GM23338 (cell line): ENCODE data around the gene HS3ST6. TPM values are rescaled to one million over a fixed set of nuclear protein-coding genes. Genes with fewer than 3 reads are reported as not detected.

Source experiments
- ATAC-seq: fragments of 200-7000 bp; cut with Tn5 transposase; 3 replicates; pipeline ENCODE4 v1.9.1; 2020
- DNase-seq: peaks from one replicate; pipeline ENCODE4 v3.0.0-alpha.2; 2015; ENCODE audit warnings: low spot score
- H2AFZ ChIP-seq: fragments of 200-600 bp; sonication (generic); 2 replicates; pipeline ENCODE4 v1.8.0; 2016; ENCODE audit warnings: antibody characterized with exemption, mild to moderate bottlenecking, moderate library complexity
- H3F3A ChIP-seq: fragments of 200-600 bp; sonication (generic); replicated peaks from 2 replicates; pipeline ENCODE4 v1.8.0; 2017; ENCODE audit warnings: antibody characterized with exemption, mixed run types, low read depth
- H3K27ac ChIP-seq: fragments of 200-600 bp; sonication (generic); 2 replicates; pipeline ENCODE4 v1.6.1; 2016; ENCODE audit warnings: low read depth
- H3K27me3 ChIP-seq: fragments of 200-600 bp; sonication (generic); 2 replicates; pipeline ENCODE4 v1.8.0; 2016; ENCODE audit warnings: mild to moderate bottlenecking, mixed run types, moderate library complexity; ENCODE audit not compliant: insufficient read depth
- H3K36me3 ChIP-seq: fragments of 200-600 bp; sonication (generic); 2 replicates; pipeline ENCODE4 v1.8.0; 2016; ENCODE audit warnings: mild to moderate bottlenecking; ENCODE audit not compliant: insufficient read depth
- H3K4me1 ChIP-seq: fragments of 200-600 bp; sonication (generic); 2 replicates; pipeline ENCODE4 v1.8.0; 2016; ENCODE audit warnings: mild to moderate bottlenecking, moderate library complexity; ENCODE audit not compliant: insufficient read depth
- H3K4me2 ChIP-seq: fragments of 200-600 bp; sonication (generic); 2 replicates; pipeline ENCODE4 v1.7.1; 2017; ENCODE audit warnings: mixed run types
- H3K4me3 ChIP-seq: fragments of 200-600 bp; sonication (generic); 2 replicates; pipeline ENCODE4 v1.6.1; 2016; ENCODE audit warnings: mixed run types
- H3K79me2 ChIP-seq: fragments of 200-600 bp; sonication (generic); replicated peaks from 2 replicates; pipeline ENCODE4 v1.8.0; 2017; ENCODE audit warnings: mild to moderate bottlenecking; ENCODE audit not compliant: insufficient read depth
- H3K9me2 ChIP-seq: fragments of 200-600 bp; sonication (generic); 2 replicates; pipeline ENCODE4 v1.8.0; 2017; ENCODE audit not compliant: insufficient read depth
- H4K20me1 ChIP-seq: fragments of 200-600 bp; sonication (generic); replicated peaks from 2 replicates; pipeline ENCODE4 v1.8.0; 2017; ENCODE audit warnings: mild to moderate bottlenecking; ENCODE audit not compliant: insufficient read depth
- H3K27ac Mint-ChIP-seq: 2 replicates; pipeline ENCODE4 v1.8.0; 2020; ENCODE audit warnings: inconsistent platforms, mild to moderate bottlenecking, moderate library complexity, mixed read lengths
- H3K27me3 Mint-ChIP-seq: 3 replicates; pipeline ENCODE4 v1.8.0; 2022; ENCODE audit warnings: low read depth, mild to moderate bottlenecking, moderate library complexity, mixed read lengths, inconsistent platforms; ENCODE audit not compliant: insufficient read depth, poor library complexity
- H3K36me3 Mint-ChIP-seq: 3 replicates; pipeline ENCODE4 v1.8.0; 2021; ENCODE audit warnings: low read depth, mild to moderate bottlenecking, inconsistent platforms, moderate library complexity, mixed read lengths
- H3K4me1 Mint-ChIP-seq: 3 replicates; pipeline ENCODE4 v1.8.0; 2020; ENCODE audit warnings: mild to moderate bottlenecking, inconsistent platforms, mixed read lengths
- H3K4me3 Mint-ChIP-seq: 3 replicates; pipeline ENCODE4 v1.8.0; 2021; ENCODE audit warnings: moderate library complexity, mild to moderate bottlenecking, inconsistent platforms, mixed read lengths
- H3K9me3 Mint-ChIP-seq: 3 replicates; pipeline ENCODE4 v1.8.0; 2020; ENCODE audit warnings: moderate library complexity, mild to moderate bottlenecking, inconsistent platforms, mixed read lengths
- CREB1 ChIP-seq: fragments of 250-450 bp; sonication (Bioruptor Pico); IDR thresholded peaks from 2 replicates; pipeline ENCODE4 v1.5.0; 2020; ENCODE audit warnings: low read depth, mild to moderate bottlenecking, moderate library complexity
- EZH2 ChIP-seq: fragments of 200-600 bp; sonication (generic); IDR thresholded peaks from one replicate; pipeline ENCODE4 v1.8.0; 2017; ENCODE audit warnings: antibody characterized with exemption, mild to moderate bottlenecking, low read depth; ENCODE audit not compliant: unreplicated experiment
- EZH2phosphoT487 ChIP-seq: fragments of 200-600 bp; sonication (generic); IDR thresholded peaks from one replicate; pipeline ENCODE4 v1.8.1; 2018; ENCODE audit warnings: antibody characterized with exemption; ENCODE audit not compliant: unreplicated experiment
- JUNB ChIP-seq: IDR thresholded peaks from one replicate; pipeline ENCODE4 v1.6.1; 2016; ENCODE audit warnings: antibody characterized with exemption; ENCODE audit not compliant: unreplicated experiment
- NANOG ChIP-seq: IDR thresholded peaks from 2 replicates; pipeline ENCODE4 v1.6.1; 2016; ENCODE audit warnings: antibody characterized with exemption, borderline replicate concordance
- POLR2AphosphoS5 ChIP-seq: IDR thresholded peaks from 2 replicates; pipeline ENCODE4 v1.6.1; 2016; ENCODE audit warnings: antibody characterized with exemption, low read depth
- STAT1 ChIP-seq: IDR thresholded peaks from one replicate; pipeline ENCODE4 v1.6.1; 2016; ENCODE audit warnings: antibody characterized with exemption; ENCODE audit not compliant: unreplicated experiment
- ZNF114 ChIP-seq: fragments of 250-450 bp; sonication (Bioruptor Pico); IDR thresholded peaks from 2 replicates; pipeline ENCODE4 v1.5.0; 2020; ENCODE audit warnings: mild to moderate bottlenecking, moderate library complexity
- ZNF331 ChIP-seq: fragments of 250-450 bp; sonication (Bioruptor Pico); IDR thresholded peaks from 2 replicates; pipeline ENCODE4 v1.5.0; 2020; ENCODE audit warnings: low read depth, mild to moderate bottlenecking, moderate library complexity
- polyA plus RNA-seq: library from polyadenylated mRNA; unstranded; fragments of >200 nt; fragmentation: Nextera tagmentation; extraction: Ambion mirVana; gene quantifications from 2 replicates; pipeline ENCODE4 v1.2.1, GENCODE V29; 2016
- total RNA-seq: library from RNA; depleted of rRNA; stranded (reverse); fragments of >200 nt; shearing (Covaris generic); gene quantifications from 2 replicates; pipeline ENCODE4 v1.2.3, GENCODE V29; 2014
- TF ChIP-seq, protein P1 (sequence below): fragments of 250-450 bp; sonication (Bioruptor Pico); IDR thresholded peaks from 2 replicates; pipeline ENCODE4 v1.5.0; 2020; ENCODE audit warnings: mild to moderate bottlenecking, moderate library complexity
- TF ChIP-seq, protein P2 (sequence below): IDR thresholded peaks from one replicate; pipeline ENCODE4 v1.6.1; 2018; ENCODE audit warnings: antibody characterized with exemption; ENCODE audit not compliant: unreplicated experiment
- TF ChIP-seq, protein P3 (sequence below): IDR thresholded peaks from 2 replicates; pipeline ENCODE4 v1.6.1; 2016; ENCODE audit warnings: antibody characterized with exemption
- TF ChIP-seq, protein P4 (sequence below), 2 experiments: fragments of 200-600 bp in 1 of 2; sonication (generic) in 1 of 2; conservative IDR thresholded peaks; 2 replicates each; pipeline versions ENCODE4 v1.5.1 to v1.6.1; 2016 to 2017; ENCODE audit warnings: antibody characterized with exemption in 2 of 2, low read depth in 2 of 2, mild to moderate bottlenecking in 2 of 2, moderate library complexity in 1 of 2

HS3ST6 gene
- total and polyA plus RNA-seq, 2 experiments from 2014 or later = 0.21 TPM; not detected in 1

DNA sequence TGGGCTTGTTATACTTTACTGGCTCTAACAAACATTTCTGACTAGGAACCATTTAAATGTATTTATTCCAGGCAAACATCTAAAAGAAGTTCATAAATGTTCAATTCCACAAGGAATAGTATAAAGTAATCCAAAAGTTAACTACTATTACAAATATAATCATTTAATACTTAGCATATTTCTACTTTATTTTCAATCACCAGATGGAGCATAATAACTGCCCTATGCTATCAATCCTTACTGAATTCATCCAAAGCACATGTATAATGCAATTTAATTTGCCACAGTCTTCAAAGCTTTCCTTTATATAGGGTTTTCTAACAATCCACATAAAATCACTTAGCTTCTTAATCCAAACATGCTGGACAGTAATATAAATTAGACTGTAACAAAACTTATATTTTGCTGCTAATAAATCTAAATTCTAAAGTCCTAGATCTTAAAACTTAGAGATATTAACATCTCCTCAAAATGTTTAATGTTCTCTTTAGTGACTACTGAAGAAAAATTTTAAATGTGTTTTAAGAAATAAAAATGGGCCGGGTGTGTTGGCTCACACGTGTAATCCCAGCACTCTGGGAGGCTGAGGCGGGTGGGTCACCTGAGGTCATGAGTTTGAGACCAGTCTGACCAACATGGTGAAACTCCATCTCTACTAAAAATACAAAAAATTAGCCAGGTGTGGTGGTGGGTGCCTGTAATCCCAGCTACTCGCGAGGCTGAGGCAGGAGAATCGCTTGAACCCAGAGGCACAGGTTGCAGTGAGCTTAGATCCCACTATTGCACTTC is 52.1 kb downstream of the HS3ST6 start:
- H3K9me2 ChIP-seq = no peaks in the 10 kb centered on the region
- H4K20me1 ChIP-seq = no peaks in the 10 kb centered on the region
- Mint-ChIP-seq H3K36me3 (no peaks in the 10 kb centered on the region), H3K4me1 (no peaks in the 10 kb centered on the region), H3K27ac (no peak overlapping the region), H3K9me3 (no peaks in the 10 kb centered on the region), H3K4me3 (no peak overlapping the region), H3K27me3 (peaks cover 5% of the 10 kb centered on the region)
- H3K36me3 ChIP-seq = no peaks in the 10 kb centered on the region
- H3K4me3 ChIP-seq = no peak overlapping the region
- H3F3A ChIP-seq = no peaks in the 10 kb centered on the region
- no peak for ATAC-seq
- H2AFZ ChIP-seq = no peak overlapping the region
- DNase-seq = no peak
- H3K4me2 ChIP-seq = no peak overlapping the region
- H3K27ac ChIP-seq = no peak overlapping the region
- H3K27me3 ChIP-seq = no peaks in the 10 kb centered on the region
- TF ChIP-seq, protein P1, sequence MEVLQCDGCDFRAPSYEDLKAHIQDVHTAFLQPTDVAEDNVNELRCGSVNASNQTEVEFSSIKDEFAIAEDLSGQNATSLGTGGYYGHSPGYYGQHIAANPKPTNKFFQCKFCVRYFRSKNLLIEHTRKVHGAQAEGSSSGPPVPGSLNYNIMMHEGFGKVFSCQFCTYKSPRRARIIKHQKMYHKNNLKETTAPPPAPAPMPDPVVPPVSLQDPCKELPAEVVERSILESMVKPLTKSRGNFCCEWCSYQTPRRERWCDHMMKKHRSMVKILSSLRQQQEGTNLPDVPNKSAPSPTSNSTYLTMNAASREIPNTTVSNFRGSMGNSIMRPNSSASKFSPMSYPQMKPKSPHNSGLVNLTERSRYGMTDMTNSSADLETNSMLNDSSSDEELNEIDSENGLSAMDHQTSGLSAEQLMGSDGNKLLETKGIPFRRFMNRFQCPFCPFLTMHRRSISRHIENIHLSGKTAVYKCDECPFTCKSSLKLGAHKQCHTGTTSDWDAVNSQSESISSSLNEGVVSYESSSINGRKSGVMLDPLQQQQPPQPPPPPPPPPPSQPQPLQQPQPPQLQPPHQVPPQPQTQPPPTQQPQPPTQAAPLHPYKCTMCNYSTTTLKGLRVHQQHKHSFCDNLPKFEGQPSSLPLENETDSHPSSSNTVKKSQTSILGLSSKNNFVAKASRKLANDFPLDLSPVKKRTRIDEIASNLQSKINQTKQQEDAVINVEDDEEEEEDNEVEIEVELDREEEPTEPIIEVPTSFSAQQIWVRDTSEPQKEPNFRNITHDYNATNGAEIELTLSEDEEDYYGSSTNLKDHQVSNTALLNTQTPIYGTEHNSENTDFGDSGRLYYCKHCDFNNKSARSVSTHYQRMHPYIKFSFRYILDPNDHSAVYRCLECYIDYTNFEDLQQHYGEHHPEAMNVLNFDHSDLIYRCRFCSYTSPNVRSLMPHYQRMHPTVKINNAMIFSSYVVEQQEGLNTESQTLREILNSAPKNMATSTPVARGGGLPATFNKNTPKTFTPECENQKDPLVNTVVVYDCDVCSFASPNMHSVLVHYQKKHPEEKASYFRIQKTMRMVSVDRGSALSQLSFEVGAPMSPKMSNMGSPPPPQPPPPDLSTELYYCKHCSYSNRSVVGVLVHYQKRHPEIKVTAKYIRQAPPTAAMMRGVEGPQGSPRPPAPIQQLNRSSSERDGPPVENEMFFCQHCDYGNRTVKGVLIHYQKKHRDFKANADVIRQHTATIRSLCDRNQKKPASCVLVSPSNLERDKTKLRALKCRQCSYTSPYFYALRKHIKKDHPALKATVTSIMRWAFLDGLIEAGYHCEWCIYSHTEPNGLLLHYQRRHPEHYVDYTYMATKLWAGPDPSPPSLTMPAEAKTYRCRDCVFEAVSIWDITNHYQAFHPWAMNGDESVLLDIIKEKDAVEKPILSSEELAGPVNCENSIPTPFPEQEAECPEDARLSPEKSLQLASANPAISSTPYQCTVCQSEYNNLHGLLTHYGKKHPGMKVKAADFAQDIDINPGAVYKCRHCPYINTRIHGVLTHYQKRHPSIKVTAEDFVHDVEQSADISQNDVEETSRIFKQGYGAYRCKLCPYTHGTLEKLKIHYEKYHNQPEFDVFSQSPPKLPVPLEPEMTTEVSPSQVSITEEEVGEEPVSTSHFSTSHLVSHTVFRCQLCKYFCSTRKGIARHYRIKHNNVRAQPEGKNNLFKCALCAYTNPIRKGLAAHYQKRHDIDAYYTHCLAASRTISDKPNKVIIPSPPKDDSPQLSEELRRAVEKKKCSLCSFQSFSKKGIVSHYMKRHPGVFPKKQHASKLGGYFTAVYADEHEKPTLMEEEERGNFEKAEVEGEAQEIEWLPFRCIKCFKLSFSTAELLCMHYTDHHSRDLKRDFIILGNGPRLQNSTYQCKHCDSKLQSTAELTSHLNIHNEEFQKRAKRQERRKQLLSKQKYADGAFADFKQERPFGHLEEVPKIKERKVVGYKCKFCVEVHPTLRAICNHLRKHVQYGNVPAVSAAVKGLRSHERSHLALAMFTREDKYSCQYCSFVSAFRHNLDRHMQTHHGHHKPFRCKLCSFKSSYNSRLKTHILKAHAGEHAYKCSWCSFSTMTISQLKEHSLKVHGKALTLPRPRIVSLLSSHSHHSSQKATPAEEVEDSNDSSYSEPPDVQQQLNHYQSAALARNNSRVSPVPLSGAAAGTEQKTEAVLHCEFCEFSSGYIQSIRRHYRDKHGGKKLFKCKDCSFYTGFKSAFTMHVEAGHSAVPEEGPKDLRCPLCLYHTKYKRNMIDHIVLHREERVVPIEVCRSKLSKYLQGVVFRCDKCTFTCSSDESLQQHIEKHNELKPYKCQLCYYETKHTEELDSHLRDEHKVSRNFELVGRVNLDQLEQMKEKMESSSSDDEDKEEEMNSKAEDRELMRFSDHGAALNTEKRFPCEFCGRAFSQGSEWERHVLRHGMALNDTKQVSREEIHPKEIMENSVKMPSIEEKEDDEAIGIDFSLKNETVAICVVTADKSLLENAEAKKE (CRISPR knock-in tag) = no peak
- TF ChIP-seq, protein P2, sequence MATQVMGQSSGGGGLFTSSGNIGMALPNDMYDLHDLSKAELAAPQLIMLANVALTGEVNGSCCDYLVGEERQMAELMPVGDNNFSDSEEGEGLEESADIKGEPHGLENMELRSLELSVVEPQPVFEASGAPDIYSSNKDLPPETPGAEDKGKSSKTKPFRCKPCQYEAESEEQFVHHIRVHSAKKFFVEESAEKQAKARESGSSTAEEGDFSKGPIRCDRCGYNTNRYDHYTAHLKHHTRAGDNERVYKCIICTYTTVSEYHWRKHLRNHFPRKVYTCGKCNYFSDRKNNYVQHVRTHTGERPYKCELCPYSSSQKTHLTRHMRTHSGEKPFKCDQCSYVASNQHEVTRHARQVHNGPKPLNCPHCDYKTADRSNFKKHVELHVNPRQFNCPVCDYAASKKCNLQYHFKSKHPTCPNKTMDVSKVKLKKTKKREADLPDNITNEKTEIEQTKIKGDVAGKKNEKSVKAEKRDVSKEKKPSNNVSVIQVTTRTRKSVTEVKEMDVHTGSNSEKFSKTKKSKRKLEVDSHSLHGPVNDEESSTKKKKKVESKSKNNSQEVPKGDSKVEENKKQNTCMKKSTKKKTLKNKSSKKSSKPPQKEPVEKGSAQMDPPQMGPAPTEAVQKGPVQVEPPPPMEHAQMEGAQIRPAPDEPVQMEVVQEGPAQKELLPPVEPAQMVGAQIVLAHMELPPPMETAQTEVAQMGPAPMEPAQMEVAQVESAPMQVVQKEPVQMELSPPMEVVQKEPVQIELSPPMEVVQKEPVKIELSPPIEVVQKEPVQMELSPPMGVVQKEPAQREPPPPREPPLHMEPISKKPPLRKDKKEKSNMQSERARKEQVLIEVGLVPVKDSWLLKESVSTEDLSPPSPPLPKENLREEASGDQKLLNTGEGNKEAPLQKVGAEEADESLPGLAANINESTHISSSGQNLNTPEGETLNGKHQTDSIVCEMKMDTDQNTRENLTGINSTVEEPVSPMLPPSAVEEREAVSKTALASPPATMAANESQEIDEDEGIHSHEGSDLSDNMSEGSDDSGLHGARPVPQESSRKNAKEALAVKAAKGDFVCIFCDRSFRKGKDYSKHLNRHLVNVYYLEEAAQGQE = no peak
- TF ChIP-seq NANOG = no peak
- no peak for TF ChIP-seq ZNF331 (CRISPR knock-in tag)
- TF ChIP-seq ZNF114 (CRISPR knock-in tag) = no peak
- TF ChIP-seq, protein P3, sequence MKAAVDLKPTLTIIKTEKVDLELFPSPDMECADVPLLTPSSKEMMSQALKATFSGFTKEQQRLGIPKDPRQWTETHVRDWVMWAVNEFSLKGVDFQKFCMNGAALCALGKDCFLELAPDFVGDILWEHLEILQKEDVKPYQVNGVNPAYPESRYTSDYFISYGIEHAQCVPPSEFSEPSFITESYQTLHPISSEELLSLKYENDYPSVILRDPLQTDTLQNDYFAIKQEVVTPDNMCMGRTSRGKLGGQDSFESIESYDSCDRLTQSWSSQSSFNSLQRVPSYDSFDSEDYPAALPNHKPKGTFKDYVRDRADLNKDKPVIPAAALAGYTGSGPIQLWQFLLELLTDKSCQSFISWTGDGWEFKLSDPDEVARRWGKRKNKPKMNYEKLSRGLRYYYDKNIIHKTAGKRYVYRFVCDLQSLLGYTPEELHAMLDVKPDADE = no peak
- TF ChIP-seq EZH2 = no peak
- TF ChIP-seq JUNB = no peak
- TF ChIP-seq EZH2phosphoT487 = no peak
- TF ChIP-seq CREB1 = no peak
- TF ChIP-seq POLR2AphosphoS5 = no peak
- TF ChIP-seq, protein P4, sequence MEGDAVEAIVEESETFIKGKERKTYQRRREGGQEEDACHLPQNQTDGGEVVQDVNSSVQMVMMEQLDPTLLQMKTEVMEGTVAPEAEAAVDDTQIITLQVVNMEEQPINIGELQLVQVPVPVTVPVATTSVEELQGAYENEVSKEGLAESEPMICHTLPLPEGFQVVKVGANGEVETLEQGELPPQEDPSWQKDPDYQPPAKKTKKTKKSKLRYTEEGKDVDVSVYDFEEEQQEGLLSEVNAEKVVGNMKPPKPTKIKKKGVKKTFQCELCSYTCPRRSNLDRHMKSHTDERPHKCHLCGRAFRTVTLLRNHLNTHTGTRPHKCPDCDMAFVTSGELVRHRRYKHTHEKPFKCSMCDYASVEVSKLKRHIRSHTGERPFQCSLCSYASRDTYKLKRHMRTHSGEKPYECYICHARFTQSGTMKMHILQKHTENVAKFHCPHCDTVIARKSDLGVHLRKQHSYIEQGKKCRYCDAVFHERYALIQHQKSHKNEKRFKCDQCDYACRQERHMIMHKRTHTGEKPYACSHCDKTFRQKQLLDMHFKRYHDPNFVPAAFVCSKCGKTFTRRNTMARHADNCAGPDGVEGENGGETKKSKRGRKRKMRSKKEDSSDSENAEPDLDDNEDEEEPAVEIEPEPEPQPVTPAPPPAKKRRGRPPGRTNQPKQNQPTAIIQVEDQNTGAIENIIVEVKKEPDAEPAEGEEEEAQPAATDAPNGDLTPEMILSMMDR (conservative IDR thresholded peaks at IDR 0.05; ENCODE audit: low read depth in 2 of 2) = no peak
- no peak for TF ChIP-seq STAT1
- no peaks in the 10 kb centered on the region for H3K79me2 ChIP-seq
- no peaks in the 10 kb centered on the region for H3K4me1 ChIP-seq
